CD4-positive, alpha-beta T cell treated with Interleukin-15 for 4 hours (primary cell): ENCODE measurements around the gene BPNT1.
"Not testable (repeated sequence)": the region's sequence is repeated elsewhere in the genome, so short reads cannot be mapped to it uniquely, and the experiment has no call there.

Experiments
- DNase-seq: peaks from one replicate; pipeline ENCODE4 v3.0.0-alpha.2; 2020; ENCODE audit warnings: low spot score

BPNT1 gene

DNA sequence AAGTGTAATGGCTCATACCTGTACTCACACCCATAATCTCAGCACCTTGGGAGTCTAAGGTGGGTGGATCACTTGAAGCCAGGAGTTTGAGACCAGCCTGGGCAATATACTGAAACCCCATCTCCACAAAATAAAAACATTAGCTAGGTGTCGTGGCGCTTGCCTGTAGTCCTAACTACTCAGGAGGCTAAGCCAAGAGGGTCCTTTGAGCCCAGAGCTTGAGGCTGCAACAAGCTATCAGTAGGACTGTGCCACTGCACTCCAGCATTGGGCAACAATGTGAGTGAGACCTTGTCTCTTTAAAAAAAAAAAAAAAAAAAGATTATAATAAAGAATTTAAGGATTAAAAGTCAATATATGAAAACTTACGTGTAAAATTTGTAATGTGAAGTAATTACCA lies 11.7 kb downstream of the BPNT1 start:
- DNase-seq: no peak

DNA sequence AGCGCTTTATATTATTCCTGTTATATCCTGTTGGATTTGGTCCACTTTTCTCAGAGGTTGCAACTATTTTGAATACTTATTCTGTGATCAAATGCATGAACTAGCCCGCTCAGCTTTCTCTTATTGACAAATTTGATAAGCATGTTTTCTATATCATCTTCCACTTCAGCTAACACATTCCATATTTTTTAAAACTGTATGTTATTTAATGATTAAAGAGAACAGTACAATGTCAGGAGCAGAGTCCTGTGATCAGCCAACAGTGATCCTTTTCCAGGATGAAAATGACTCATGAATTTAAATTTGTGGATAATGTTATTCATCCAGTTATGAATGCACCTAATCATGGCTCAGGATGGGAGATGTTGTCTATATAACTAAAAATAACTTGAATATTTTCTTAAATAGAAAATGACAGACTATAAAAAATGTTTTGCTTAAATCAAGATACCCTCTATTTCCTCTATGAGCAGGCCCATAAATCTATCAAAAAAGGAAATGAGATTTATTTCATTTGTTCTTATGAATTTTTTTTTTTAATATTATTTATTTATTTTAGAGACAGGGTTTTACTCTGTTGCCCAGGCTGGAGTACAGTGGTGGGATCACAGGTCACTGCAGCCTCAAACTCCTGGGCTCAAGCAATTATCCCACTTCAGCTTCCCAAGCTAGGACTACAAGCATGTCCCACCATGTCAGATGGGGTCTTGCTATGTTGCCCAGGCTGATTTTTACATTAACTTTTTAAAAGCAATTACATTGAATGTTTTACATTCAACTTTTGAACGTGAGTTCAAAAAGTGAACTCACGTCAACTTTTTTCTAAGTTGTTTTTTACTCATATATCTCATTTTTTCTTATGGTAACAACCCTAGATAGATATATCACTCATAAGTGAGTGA lies 12.5 kb downstream of the BPNT1 start:
- DNase-seq: no peak

DNA sequence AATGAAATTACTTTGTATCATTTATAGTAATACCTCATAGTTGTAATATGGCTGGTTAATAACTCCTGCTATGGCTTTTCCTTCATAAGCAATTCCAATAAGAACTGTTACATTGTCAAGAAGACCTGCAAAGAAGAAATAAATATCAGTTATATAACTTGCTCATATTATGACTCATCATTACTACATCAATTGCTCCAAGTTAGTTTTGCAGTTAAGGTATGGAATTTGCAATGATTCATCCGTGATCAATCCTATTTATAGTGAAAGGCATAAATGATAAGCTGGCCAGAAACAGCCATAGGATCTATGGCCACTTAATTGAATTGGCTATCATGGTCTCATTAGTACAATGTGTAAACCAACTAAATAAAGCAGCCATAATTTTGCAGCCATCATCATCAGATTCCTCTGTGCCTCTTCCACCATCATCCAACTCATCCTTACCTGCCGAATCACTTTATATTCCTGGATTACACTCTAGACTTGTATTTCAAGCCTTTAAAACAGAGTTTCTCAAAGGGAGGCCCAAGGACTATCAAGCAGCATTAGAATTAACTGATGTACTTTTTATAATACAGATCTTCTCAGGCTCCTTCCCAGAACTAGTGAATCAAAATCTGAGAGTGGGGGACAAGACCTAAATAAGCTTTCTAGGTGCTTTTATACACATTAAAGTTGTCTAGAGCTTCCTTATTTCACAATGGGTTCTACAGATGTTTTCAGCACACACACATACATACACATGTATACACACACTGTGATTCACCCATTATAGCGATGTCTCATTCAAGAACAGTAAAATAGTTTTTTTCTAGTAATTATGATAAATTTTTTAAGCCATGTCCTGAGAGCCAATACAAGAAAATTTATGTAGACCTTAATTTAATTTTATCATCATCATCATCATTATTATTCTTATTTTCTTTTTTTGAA lies 22.1 kb downstream of the BPNT1 start:
- no peak for DNase-seq

DNA sequence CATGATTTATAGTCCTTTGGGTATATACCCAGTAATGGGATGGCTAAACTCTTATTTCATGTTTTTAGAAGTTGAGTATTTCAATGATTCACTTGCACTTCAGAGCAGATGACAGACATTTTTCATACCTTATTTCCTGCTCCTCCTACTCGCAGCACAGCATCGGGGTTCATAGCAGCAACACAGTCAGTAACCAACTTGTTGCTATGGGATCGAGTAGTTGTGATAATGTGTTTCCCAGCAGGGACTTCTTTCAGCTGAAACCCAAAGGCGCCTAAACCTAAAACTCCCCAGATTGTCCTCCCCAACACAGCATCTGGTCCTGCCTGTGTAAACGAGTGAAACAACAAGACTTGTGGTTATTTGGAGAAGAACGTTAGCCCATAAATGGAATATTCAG lies 27.0 kb downstream of the BPNT1 start:
- no peak for DNase-seq

DNA sequence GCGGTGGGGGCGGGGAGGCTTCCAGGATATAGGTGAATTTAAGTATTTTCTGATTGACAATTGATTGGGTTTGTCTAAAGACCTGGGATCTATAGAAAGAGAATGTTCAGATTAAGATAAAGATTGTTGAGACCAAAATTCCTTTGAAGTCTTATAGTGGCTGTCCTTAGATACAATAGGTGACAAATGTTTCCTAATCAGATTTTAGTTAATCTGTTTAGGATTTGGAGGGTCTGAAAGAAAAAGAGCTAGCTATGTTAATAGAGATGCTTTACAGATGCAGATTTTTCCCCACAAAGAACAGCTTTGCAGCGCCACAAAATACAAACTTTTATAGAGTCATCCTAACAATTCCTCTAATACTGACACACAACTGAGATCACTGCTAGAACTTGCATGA lies 28.7 kb downstream of the BPNT1 start:
- no peak for DNase-seq

- peak; percentile 22 for DNase-seq
Measured at GRCh38 chr1:220056374-220056773, 33.2 kb downstream of the BPNT1 start.

DNA sequence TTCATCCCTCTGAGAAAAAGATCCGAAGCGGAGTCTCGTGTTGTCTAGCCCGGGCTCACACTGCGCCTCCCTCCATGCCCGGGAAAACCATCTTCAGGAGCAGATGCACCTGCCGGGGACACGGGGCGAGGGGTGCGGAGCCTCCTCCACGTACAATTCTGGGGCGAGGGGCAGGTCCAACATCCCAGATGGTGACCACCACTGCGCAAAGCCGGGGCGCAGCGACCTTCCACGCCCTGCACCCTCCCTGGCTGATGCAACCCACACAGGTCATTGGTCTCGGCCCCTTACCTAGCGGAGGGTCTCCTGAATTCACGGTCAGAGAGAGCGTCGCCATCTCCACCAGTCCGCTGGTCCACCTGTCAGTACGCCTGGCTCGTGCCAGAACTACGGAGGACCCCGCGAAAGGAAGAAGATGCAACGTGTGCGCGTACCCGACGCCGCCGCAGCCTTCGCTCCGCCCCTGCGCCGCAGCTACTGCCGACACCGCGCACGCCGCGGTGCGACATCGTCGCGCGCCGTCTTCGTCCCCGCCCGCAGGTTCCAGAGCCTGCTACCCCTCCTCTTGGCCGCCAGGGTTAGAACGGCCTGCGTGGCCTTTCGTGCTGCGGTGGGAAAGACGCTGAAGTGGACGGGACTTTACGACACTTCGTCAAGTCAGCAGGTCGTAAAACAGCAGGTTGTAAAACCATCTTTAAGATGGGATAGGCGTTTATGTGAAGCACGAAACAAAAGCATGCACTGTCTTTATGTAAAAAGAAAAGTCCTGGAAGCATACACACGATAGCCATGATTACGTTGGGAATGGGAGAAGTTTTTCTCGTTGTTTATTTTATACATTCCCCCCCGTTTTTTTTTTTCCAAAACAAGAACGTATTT lies 43.3 kb downstream of the BPNT1 start, which contains the start of gene EPRS1:
EPRS1 (minus strand) TSS at position 454 of the 879 bp plus-strand sequence; CDS start at position 337, 117 bp downstream.
- peak; percentile 96 for DNase-seq

DNA sequence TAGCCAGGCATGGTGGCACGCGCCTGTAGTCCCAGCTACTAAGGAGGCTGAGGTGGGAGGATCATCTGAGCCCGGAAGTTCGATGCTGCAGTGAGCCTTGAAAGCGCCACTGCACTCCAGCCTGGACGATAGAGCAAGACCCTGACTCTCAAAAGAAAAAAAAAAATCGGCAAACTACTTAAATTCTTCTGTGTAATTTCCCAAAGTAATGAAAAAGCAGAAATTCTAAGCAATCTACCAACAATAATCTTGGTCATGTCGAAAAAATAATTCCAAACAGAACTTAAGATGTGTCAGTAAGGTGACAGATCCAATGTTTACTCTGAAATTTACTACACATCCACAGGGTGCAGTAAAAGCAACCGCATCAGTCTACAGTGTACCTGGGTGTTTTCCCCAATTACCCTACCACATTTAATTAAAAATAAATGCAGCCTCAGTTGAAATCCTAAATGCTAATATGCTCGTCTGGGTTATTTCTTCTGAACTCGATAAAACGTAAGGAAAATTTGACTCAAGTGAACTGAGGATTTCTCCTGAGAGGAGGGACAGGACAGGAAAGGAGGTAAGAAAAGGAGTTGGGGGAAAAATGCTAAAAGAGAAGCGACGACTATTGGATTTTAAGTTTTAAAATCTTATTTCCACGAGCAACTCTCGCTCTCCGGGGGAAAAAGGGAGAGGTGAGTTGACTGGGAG lies 44.1 kb downstream of the BPNT1 start:
- DNase-seq: peak; percentile 13

- DNase-seq: no peak
Measured at GRCh38 chr1:220044678-220045355, 44.8 kb downstream of the BPNT1 start.

GRCh38 chr1:220043646-220044045 lies 45.9 kb downstream of the BPNT1 start:
- no peak for DNase-seq

- DNase-seq: no peak
Measured at GRCh38 chr1:220040028-220040596, 49.5 kb downstream of the BPNT1 start.

- no peak for DNase-seq
Measured at GRCh38 chr1:220038640-220039039, 50.9 kb downstream of the BPNT1 start.

GRCh38 chr1:220037810-220038209 lies 51.8 kb downstream of the BPNT1 start:
- DNase-seq: not testable (repeated sequence)

DNA sequence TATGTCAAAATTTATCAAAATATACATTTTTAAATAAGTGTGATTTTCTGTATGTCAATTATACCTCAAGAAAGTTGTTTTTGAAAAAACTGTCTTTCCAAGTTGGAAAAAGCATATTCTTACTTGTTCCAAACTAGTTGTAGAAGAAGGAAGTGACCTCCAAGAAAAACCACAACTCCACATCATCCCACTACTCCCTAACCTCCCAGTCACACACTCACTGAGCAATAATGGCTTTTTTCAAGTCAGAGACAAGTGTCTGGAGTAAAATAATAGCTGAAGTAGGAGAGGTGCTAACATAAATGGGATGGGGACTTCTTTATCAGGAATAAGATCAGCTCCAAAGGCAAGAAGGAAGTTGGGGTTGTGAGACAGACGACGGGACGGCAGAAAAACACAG lies 56.7 kb downstream of the BPNT1 start:
- no peak for DNase-seq

DNA sequence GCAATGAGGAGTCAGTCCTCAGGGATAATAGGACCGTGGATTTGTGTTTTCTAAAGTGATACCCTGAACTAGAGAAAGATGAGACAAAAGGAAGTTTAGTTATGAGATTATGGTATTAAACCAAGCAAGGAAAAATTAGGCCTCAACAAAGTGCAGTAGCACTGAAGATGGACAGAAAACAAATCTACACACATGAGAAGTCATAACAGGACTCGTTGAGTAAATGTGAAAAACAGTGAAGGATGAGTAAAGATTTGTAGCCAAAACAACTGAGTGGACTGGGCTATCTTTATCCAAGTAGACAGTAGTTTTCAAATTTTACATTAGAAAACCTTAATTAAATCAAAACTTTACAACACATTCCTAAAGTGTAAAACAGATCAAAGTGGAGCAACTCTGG lies 58.3 kb downstream of the BPNT1 start:
- DNase-seq: no peak

DNA sequence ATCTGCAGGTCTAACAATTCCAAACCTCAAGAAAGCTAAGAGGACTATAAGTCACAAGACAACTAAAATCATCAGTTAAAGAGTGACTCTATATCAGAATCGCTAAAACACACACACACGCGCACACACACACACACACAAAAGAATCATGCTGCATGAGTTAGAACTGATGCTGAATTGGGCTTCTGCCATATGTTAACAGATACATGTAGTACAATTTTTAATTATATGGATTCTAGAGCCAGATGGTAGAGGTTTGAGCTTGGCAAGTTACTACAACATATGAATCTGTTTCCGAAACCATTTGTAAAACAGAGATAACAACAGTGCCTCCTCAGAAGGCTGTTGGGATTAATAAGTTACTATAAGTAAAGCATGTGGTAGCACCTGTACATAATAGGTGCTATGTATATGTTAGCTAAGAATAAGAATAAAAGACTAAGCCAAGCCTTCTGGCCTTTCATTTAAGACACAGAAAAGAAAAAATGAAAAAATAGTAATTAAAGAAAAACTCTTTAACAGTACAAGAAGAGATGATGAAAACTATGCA lies 61.2 kb downstream of the BPNT1 start:
- no peak for DNase-seq

- no peak for DNase-seq
Measured at GRCh38 chr1:220019071-220019470, 70.5 kb downstream of the BPNT1 start.

- DNase-seq: no peak
Measured at GRCh38 chr1:220013497-220013896, 76.1 kb downstream of the BPNT1 start.

DNA sequence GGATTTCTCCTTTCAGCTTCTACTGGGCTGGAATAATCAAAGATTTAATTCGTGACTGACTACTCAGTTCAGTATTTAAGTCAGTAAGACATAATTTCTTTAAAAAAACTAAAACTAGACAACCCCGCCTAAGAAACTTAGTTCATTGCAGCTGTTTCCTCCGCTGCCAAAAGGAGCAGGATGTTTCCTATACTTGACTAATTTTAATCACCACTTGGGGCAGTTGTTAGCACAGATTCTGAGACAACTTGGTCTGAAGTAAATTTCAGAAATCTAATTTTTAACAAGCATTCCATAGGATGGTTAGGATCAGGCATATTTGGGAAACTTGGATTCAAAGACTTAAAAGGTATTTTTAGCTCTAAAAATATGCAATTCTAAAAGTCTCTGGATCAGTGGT lies 77.3 kb downstream of the BPNT1 start:
- DNase-seq: no peak

DNA sequence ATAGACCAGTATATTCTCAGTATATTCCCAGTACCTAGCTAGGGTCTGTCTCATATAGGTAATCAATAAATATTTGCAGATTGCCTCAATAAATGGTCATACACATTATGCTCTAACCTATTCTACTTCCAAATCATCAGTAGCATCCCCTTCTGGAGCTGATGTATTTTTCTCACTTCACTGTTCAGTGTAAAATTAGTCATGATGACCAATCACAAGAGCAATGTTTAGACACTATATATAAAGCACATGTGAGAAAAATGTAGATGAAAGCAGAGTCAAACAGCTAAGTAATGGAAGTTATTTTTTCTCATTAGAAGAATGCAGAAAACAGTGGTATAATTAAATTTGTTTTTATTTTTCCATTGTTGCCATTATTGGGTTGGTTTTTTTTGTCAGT lies 78.0 kb downstream of the BPNT1 start:
- DNase-seq: no peak
